Ishikawa (cell line): ENCODE data around the gene EXOC4.

ENCODE experiments used
- CEBPB ChIP-seq: IDR thresholded peaks from 2 replicates; pipeline ENCODE4 v1.6.1; 2012
- CREB1 ChIP-seq: IDR thresholded peaks from 2 replicates; pipeline ENCODE4 v1.6.1; 2012; ENCODE audit warnings: low read depth
- EGR1 ChIP-seq: IDR thresholded peaks from 2 replicates; pipeline ENCODE4 v1.6.1; 2012
- EP300 ChIP-seq: IDR thresholded peaks from 2 replicates; pipeline ENCODE4 v1.6.1; 2012; ENCODE audit warnings: borderline replicate concordance
- FOXM1 ChIP-seq: IDR thresholded peaks from 2 replicates; pipeline ENCODE4 v1.6.1; 2012; ENCODE audit warnings: low read depth, borderline replicate concordance
- NFIC ChIP-seq: IDR thresholded peaks from 2 replicates; pipeline ENCODE4 v1.6.1; 2012
- RAD21 ChIP-seq: IDR thresholded peaks from 2 replicates; pipeline ENCODE4 v1.6.1; 2012; ENCODE audit warnings: low read depth
- TAF1 ChIP-seq: IDR thresholded peaks from 2 replicates; pipeline ENCODE4 v1.6.1; 2012; ENCODE audit warnings: low read depth, mild to moderate bottlenecking
- TCF12 ChIP-seq: IDR thresholded peaks from 2 replicates; pipeline ENCODE4 v1.6.1; 2012; ENCODE audit warnings: low read depth
- TEAD4 ChIP-seq: IDR thresholded peaks from 2 replicates; pipeline ENCODE4 v1.6.1; 2012
- YY1 ChIP-seq: IDR thresholded peaks from 2 replicates; pipeline ENCODE4 v1.6.1; 2012; ENCODE audit warnings: low read depth
- ZBTB7A ChIP-seq: IDR thresholded peaks from 2 replicates; pipeline ENCODE4 v1.6.1; 2012; ENCODE audit warnings: low read depth
- TF ChIP-seq, protein P1 (sequence below): IDR thresholded peaks from 2 replicates; pipeline ENCODE4 v1.6.1; 2012
- TF ChIP-seq, protein P2 (sequence below): IDR thresholded peaks from 2 replicates; pipeline ENCODE4 v1.6.1; 2012; ENCODE audit warnings: low read depth, mild to moderate bottlenecking
- TF ChIP-seq, protein P3 (sequence below): IDR thresholded peaks from 2 replicates; pipeline ENCODE4 v1.6.1; 2012

Gene EXOC4

DNA sequence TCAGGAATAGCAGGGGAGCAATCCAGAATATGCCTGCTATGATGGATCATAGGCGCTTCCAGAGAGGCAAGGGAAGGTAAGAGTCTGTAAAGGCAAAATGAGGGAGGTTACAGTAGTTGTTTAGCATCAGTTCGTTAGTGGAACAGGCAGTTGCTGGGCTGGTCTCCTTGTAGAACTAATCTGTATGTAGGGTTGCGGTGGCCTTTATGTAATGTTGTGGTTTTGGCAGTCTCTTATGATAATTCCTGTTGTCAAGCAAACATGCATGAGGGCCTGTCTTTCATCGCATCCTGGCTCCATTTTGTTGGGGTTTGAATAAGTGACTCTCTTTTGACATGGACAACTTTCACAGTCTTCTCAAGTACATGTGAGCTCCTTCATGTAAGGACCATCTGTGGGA lies 446.5 kb downstream of the EXOC4 start:
- TF ChIP-seq TAF1: no peak
- TF ChIP-seq YY1: no peak
- TF ChIP-seq FOXM1: no peak
- TF ChIP-seq TCF12: no peak
- TF ChIP-seq, protein P1, sequence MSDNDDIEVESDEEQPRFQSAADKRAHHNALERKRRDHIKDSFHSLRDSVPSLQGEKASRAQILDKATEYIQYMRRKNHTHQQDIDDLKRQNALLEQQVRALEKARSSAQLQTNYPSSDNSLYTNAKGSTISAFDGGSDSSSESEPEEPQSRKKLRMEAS: no peak
- no peak for TF ChIP-seq NFIC
- TF ChIP-seq EP300: no peak
- no peak for TF ChIP-seq ZBTB7A
- no peak for TF ChIP-seq CREB1
- TF ChIP-seq, protein P2, sequence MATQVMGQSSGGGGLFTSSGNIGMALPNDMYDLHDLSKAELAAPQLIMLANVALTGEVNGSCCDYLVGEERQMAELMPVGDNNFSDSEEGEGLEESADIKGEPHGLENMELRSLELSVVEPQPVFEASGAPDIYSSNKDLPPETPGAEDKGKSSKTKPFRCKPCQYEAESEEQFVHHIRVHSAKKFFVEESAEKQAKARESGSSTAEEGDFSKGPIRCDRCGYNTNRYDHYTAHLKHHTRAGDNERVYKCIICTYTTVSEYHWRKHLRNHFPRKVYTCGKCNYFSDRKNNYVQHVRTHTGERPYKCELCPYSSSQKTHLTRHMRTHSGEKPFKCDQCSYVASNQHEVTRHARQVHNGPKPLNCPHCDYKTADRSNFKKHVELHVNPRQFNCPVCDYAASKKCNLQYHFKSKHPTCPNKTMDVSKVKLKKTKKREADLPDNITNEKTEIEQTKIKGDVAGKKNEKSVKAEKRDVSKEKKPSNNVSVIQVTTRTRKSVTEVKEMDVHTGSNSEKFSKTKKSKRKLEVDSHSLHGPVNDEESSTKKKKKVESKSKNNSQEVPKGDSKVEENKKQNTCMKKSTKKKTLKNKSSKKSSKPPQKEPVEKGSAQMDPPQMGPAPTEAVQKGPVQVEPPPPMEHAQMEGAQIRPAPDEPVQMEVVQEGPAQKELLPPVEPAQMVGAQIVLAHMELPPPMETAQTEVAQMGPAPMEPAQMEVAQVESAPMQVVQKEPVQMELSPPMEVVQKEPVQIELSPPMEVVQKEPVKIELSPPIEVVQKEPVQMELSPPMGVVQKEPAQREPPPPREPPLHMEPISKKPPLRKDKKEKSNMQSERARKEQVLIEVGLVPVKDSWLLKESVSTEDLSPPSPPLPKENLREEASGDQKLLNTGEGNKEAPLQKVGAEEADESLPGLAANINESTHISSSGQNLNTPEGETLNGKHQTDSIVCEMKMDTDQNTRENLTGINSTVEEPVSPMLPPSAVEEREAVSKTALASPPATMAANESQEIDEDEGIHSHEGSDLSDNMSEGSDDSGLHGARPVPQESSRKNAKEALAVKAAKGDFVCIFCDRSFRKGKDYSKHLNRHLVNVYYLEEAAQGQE: no peak
- TF ChIP-seq CEBPB: no peak
- TF ChIP-seq RAD21: no peak
- TF ChIP-seq, protein P3, sequence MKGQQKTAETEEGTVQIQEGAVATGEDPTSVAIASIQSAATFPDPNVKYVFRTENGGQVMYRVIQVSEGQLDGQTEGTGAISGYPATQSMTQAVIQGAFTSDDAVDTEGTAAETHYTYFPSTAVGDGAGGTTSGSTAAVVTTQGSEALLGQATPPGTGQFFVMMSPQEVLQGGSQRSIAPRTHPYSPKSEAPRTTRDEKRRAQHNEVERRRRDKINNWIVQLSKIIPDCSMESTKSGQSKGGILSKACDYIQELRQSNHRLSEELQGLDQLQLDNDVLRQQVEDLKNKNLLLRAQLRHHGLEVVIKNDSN: no peak
- TF ChIP-seq TEAD4: no peak
- no peak for TF ChIP-seq EGR1

DNA sequence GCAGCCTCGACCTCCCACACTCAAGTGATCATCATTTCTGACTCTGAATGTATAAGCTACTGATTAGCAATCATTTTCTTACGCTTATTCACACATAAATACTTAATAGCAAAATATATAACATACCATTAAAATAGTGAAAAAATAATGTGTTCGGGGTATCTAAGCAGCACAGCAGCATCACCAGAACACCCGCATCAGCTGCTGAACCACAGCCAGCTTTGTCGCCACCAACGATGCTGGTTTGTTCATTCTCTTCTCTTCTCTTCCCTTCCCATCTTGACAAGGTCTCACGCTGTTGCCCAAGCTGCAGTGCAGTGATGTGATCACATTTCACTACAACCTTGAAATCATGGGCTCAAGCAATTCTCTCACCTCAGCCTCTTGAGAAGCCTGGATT lies 449.2 kb downstream of the EXOC4 start:
- TF ChIP-seq TAF1 (no peak), CREB1 (no peak), EGR1 (no peak), EP300 (no peak), NFIC (no peak), RAD21 (no peak), FOXM1 (no peak), ZBTB7A (no peak)
- TF ChIP-seq, protein P1: no peak
- TF ChIP-seq, protein P3: no peak

DNA sequence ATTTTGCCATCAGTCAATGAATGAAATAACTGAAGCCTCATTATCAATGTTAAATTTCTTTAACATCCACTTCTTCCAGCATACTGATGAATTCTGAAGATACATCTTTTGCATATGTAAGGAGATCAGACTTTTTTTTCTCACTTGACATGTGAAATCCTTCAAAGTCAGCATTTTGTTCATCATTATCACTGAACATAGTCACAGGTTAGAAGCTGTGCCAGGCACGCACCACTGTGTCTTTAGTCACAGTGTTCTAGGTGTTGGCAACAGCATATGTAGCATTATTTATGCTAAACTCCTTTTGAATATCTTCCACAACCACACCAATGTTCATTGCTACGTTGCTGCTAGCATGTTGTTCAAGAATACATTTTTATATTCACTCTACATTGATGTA lies 450.1 kb downstream of the EXOC4 start:
- TF ChIP-seq, protein P2: no peak
- TF ChIP-seq EGR1: no peak
- TF ChIP-seq TEAD4: no peak
- no peak for TF ChIP-seq NFIC
- no peak for TF ChIP-seq RAD21
- TF ChIP-seq TCF12: no peak
- no peak for TF ChIP-seq YY1
- TF ChIP-seq FOXM1: no peak
- no peak for TF ChIP-seq ZBTB7A
- TF ChIP-seq TAF1: no peak
- no peak for TF ChIP-seq EP300
- TF ChIP-seq, protein P3: no peak
- TF ChIP-seq, protein P1: no peak
- TF ChIP-seq CEBPB: no peak
- no peak for TF ChIP-seq CREB1

DNA sequence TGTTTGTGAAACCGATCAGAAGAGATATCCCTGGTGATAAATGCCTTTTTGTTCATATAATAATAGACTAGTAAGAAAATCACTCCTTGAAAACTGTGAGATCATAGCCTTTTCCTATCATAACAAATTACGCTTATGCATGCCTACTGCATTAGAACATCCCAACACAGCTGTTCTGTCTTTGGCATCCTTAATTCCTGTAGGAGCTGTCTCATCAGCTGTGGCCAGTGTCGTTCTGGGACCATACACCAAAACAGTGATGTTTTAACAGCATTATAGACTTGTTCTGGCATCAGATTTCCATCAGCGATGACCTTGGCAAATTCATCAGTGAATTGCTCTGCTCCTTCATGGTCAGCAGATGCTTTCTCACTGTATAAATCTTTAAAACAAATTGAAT lies 450.7 kb downstream of the EXOC4 start:
- TF ChIP-seq NFIC: no peak
- no peak for TF ChIP-seq TCF12
- no peak for TF ChIP-seq CEBPB
- TF ChIP-seq, protein P1: no peak
- TF ChIP-seq YY1: no peak
- TF ChIP-seq TEAD4: no peak
- TF ChIP-seq, protein P2: no peak
